ENCODE data around the gene RNF13.
"Not testable (repeated sequence)": the region's sequence is repeated elsewhere in the genome, so short reads cannot be mapped to it uniquely, and the experiment has no call there.

Gene RNF13

DNA sequence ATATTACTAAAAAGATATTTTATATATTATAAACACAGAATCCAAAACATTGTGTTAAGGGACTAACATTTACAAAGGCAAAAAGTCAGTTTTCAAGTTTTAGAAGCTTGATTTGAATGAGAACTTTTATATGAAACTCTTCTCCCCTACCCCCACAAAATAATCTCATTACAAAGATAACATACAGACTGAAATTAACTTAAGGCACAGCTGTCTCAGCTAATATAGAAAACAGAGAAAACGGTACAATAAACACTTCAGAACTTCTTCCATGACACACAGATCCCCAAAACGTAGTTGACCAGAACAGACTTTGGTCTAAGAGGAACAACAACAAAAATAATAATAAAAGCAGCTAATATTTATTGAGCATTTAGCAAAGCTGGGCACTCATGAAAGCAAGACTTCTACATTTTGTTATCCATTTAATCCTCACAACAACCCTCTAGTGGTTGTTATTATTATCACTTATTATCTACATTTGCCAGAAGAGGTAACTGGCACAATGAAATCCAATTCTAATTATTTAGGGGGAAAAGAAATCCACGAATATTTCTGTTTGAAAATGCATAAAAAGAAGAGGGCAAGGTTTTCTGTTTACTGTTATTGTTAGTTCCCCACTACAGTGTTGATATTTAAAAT lies 89.6 kb downstream of the RNF13 start:
- DNase-seq = no peak

DNA sequence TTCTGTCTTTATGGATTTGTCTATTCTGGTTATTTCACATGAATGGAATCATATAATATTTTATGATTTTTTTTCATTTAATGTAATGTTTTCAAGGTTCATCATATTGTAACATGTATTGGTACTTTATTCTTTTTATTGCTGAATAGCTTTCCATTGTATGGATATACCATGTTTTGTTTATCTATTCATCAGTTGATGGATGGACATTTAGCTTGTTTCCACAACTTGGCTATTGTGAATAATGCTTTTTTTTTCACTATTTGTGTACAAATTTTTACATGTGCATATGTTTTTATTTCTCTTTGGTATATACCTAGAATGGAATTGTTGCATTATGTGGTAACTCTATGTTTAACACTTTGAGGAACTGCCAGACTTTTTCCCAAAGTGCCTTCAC lies 93.0 kb downstream of the RNF13 start:
- DNase-seq = no peak

DNA sequence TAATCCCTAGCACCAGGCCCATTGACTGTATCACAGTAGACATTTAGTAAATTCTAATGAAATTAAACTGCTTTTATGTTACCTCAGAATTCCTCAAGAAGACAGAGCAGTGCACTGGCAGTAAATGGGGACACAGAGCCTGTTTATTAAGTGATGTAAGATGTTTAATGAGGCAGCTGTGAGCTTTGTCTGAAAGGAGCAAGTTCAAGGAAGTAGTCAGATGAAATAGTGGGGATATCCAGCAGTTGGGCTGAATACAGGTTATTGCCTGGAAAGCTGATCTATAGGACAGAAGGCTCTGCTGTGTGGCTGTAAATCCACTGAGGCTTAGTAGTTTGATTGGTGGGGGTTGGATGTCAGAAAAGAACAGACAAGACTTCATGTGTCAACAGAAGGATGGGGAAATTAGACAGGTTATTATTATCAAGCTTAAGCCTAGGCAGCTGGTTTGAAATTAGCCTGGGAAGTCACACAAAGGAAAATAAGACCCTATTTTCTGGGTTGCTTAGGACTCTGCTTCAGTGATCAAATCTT lies 95.5 kb downstream of the RNF13 start:
- DNase-seq = no peak

DNA sequence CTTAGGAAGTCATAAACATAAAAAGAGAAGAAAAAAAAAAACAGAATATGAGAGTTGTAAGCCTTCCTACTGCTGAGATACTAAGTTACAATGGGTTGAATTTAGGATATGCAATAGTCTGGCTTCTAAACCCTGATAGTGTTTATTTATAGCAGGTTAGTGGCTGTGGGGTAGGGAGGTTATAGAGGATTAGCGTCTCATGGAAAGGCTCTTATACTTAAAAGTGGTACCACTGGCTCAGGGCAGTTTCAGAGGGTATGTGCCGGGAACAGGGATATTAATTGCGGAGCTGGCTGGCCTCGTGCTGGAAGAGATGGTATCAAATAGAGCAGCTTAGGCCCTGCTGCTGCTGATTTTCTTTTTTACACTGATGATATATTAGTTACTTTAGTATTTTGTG lies 96.9 kb downstream of the RNF13 start:
- DNase-seq = no peak

DNA sequence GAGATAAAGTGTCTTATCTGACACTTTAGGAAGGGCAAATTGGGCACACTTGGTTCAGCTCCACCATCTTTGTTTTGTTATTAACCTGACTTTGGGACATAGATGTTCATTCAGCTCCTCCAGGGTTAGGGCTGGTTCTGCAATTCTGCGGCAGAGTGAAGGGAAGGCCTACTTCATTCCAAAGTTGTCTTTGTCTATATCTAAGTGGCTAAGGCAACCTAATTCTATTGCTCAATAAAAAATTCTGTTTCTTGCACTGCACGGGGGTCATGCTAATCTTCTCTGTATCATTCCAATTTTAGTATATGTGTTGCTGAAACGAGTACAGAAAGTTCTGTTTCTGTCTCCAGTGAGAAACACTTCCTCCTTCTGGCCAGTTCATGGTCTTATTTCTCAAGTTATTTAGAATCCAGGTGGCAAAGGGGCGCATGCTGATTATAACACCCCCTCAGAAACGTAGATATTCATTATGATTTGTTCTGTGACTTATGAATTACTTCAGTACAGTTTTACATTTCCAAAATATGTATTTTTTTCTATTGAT lies 104.2 kb downstream of the RNF13 start:
- DNase-seq = no peak

DNA sequence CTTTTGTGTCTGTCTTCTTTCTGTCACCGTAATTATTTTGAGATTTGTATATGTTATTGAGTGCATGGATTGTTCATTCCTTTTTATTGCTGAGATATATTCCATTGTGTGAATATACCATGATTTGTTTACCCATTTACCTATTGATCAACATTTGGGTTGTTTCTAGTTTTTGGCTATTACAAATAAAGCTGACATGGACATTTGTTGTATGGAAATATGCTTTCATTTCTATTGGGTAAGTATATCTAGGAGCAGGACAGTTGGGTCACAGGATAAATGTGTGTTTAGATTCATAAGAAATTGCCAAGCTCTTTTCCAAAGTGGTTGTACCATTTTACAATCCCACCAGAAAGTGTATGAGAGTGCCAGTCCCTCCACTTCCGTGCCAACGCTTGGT lies 106.5 kb downstream of the RNF13 start:
- DNase-seq = no peak

DNA sequence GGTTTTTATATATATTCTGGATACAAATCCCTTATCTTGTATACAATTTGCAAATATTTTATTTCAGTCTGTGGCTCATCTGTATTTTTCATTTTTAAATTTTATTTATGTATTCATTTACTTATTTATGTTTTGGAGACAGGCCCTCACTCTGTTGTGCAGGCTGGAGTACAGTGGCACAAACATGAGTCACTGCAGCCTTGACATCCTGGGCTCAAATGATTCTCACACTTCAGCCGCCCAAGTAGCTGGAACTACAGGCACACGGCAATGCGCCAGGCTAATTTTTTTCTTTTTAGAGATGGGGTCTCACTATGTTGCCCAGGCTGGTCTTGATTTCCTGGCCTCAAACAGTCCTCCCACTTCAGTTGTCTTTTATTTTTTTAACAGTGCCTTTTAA lies 107.1 kb downstream of the RNF13 start:
- DNase-seq = no peak

DNA sequence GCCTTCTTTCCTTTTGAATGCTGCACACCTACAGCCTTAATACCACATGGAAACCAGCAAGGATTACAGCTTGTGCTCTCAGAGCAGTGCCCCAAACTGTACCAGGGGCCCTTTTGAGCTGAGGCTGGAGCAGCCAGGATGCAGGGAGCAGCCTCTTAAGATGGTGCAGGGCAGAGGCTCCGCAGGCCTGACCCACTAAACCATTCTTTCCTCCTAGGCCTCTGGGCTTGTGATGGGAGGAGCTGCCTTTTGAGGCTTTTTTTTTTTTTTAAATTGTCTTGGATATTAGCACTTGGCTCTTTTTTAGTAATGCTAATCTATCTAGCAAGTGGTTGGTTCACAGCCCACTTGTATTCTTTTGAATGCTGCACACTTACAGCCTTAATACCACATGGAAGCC lies 120.0 kb downstream of the RNF13 start:
- no peak for DNase-seq

DNA sequence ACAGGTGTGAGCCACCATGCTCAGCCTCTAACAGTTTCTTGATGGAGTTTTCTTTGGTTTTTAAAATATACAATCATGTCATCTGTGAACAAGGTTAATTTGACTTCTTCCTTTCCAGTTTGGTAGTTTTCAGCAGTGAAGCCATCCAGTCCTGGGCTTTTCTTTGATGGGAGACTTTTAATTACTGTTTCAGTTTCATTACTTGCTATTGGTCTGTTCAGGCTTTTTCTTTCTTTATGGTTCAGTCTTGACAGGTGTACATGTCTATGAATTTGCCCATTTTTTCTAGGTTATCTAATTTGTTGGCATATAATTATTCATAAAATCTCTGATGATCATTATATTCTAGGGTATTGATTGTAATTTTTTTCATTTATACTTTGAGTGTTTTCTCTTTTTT lies 120.8 kb downstream of the RNF13 start:
- no peak for DNase-seq

DNA sequence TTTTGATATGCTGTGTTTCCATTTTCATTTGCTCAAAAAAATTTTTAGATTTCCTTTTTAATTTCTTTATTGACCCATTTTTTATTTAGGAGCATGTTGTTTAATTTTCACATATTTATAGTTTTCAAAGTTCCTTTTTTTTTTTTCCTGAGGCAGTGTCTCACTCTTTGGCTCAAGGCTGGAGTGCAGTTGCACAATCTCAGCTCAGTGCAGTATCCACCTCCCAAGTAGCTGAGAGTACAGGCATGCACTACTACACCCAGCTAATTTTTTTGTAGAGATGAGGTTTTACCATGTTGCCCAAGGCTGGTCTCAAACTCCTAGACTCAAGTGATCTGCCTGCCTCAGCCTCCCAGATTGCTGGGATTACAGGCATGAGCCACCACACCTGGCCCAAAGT lies 121.5 kb downstream of the RNF13 start:
- peak; percentile 24 for DNase-seq

DNA sequence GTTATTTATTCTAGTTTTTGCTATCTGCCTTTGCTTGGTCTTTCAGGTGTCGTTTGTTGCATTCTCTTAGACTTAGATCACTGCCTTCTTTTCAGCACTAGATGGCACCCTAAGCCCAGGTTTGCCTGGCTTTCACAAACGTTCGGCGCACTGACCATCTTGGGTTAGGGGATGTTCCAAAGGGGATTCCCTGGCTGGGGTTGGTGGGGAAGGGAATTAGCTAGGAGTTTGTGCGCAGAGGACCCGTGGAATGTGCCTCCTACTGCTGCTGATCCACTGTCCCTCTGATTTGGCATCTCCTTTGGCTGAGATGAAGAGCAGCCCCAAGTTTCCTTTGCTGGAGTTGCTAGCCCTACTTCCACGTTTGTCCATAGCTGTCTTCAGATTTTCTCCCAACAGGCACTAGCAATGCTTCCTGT lies 123.8 kb downstream of the RNF13 start:
- no peak for DNase-seq

DNA sequence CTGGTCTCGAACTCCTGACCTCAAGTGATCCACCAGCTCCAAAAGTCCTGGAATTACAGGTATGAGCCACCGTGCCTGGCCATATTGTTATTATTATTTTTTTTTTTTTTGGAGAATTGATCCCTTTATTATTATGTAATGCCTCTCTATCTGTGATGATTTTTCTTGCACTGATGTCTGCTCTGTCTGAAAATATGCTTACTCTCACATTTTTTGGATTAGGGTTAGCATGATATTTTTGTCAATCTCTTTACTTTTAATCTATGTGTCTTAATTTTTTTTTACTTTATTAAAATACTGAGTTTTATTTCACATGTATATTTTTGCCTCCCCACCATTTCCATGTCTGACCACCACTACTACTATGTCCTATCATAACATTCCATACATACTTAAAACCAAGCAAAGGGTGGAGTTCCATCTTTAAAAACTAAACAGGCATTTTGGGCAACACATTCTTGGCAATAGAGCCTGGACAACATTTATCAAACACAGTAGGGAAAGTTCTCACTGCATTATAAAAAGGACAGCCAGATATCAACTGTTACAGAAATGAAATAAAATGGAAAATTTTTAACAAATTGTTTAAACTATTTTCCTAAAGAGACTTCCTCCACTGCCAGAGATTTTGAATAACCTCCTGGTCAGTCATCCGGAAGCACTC lies 125.5 kb downstream of the RNF13 start:
- not testable (repeated sequence) for DNase-seq

DNA sequence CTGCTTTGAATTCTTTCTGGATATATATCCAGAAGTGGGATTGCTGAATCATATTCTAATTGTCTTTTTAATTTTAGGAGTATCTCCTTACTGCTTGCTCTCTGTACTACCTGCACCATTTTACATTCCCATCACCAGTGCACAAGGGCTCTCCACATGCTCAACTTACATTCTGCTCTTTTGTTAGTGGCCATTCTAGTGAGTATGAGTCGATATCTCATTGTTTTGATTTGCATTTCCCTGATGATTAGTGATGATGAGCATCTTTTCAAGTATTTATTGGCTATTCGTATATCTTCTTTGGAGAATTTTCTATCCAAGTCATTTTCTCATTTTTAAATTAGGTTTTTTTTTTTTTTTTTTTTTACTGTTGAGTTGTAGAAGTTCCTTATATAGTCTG lies 128.2 kb downstream of the RNF13 start:
- DNase-seq = no peak

DNA sequence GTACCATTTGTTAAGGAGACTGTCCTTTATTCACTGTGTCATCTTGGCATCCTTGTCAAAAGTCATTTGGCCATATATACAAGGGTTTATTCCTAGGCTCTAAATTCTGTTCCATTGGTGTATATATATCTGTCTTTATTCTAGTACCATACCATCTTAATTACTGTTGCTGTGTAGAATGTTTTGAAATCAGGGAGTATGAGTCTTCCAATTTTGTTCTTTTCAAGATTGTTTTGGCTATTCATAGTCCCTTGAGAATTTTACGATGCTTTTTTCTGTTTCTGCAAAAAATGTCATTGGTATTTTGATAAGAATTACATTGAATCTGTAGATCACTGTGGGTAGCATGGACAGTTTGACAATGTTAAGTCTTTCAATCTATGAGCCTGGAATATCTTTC lies 128.9 kb downstream of the RNF13 start:
- DNase-seq = no peak

DNA sequence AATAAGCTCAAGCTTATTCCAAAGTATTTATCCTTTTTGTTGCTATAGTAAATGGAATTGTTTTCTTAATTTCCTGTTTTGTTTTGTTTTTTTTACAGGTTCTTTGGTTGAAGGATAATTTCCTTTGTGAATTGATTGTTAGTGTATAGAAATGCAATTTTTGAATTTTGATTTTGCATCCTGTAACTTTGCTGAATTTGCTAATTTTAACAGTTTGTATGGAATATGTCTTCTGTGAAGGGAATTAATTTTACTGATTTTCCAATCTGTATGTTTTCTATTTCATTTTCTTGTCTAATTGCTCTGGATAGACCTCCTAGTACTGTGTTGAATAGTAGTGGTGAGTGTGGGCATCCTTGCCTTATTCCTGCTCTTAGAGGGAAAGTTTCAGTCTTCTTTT lies 129.4 kb downstream of the RNF13 start:
- DNase-seq = no peak

DNA sequence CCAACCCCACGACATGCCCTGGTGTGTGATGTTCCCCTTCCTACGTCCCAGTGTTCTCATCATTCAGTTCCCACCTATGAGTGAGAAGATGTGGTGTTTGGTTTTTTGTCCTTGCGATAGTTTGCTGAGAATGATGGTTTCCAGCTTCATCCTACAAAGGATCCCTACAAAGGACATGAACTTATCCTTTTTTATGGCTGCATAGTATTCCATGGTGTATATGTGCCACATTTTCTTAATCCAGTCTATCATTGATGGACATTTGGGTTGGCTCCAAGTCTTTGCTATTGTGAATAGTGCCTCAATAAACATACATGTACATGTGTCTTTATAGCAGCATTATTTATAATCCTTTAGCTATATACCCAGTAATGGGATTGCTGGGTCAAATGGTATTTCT lies 131.0 kb downstream of the RNF13 start:
- DNase-seq = not testable (repeated sequence)

DNA sequence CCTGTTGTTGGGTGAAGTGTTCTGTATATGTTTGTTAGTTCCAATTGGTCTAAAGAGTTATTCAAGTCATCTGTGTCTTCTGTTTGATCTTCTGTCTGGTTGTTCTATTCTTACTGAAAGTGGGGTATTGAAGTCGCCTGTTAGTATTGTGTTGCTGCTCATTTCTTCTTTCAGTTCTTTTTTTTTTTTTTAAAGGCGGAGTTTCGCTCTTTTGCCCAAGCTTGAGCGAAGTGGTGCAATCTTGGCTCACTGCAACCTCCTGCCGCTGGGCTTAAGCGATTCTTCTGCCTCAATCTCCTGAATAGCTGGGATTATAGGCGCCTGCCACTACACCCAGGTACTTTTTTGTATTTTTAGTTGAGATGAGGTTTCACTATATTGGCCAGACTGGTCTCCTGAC lies 134.2 kb downstream of the RNF13 start:
- no peak for DNase-seq

DNA sequence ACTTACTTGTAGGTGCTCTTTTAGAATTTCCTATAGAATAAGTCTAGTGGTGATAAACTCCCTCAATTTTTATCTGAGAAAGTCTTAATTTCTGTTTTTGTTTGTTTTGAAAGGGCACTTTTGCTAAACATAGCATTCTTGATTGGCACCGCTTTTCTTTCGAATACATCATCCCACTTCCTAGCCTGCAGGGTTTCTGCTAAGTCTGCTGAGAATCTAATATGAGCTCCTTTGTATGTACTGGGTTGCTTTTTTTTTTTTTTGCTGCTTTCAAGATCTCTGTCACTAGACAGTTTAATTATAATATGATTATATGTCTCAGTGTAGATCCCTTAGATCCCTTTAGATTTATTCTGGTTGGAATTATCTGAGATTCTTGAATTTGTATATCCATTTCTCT lies 136.2 kb downstream of the RNF13 start:
- no peak for DNase-seq

DNA sequence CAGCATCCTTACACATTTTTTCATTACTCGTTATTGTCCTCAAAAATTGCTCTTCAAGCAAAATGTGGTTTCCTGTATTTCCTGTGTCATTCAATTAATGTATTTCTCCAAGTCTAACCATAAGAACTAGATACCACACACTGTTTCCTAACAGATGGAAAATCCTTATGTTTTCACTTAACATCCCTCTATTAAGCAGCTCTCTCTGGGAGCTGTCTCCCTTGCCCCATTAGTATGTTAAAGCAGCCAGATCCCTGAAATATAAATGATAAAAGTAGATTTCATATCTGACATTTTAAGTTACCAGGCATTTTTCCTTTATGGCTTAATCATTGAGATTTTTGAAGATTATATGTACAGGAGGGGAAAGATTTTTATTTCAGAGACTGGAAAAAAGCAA lies 141.8 kb downstream of the RNF13 start:
- no peak for DNase-seq

DNA sequence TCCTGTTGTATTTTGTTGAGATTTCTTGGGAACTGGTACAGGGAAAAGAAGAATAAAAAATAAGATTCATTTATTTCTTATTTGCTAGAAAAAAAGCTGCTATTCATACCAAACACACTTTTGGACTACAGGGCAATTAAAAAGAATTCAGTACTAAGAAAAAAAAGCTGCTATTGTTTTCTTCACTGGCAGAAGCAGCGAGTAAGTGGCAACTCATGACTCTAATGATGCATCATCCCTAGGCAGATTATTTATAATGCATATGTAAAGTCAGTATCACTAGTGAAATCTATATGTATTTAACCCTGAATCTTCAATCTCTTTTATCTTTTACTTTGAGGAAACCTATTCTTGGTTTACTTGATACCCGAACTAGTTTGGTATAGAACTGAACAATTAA lies 142.4 kb downstream of the RNF13 start:
- DNase-seq = no peak

DNA sequence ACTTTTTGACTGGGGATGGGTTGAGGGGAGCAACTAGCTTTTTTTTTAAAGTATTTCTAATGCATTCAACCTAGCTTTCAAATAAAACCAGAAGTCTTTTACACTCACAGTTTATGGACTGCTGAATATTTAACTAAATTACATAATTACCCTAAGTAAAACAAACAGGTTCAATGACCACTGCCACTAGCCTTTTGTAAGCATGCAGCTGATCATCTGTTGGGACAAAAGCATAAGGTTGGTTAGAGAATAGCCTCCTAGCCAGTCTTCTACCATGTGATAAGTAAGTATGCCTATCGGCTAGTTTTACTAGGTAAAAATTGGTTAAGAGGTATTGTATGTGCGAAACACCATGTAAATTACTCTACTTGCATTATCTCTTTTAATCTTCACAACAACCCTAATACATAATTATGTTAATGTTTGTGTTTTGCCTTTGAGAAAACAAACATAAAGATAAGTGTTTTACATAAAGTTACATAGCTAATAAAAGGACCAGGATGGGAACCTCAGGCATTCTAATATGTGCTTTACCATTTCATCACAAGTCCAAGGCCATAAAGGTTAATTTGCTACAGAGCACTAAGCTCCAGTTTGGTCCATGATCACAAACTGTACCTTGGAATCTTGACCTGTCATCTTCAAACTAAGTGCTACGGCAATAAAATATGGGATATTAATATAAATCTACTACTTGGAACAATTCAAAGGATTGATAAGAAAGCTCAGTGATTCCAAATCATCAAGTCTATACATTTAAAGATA lies 144.5 kb downstream of the RNF13 start:
- DNase-seq = no peak

DNA sequence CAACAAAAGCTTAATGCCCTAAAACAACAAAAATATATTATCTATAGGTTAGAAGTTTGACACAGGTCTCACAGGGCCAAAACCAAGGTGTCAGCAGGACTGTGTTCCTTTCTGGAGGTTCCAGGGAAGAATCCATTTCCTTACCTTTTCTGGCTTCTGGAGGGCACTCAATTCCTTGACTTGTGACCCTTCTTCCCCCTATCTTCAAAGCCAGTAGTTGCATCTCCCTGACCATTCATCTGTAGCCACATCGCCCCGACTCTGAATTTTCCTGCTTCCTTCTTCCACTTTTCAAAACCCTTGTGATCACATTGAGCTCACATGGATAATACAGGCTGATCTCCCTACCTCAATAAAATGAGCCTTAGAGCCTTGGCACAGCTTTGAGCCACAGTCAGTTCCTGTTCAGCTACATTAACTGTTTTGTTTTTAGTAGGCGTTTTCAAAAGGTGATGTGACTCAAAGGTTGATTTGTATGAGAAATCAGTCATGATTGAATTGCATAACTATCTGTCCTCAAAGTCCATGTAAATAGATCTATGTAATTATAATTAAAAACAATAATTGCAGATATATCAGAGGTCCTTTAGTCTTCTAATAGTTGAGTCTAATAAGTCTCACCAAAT lies 145.3 kb downstream of the RNF13 start:
- DNase-seq = no peak

DNA sequence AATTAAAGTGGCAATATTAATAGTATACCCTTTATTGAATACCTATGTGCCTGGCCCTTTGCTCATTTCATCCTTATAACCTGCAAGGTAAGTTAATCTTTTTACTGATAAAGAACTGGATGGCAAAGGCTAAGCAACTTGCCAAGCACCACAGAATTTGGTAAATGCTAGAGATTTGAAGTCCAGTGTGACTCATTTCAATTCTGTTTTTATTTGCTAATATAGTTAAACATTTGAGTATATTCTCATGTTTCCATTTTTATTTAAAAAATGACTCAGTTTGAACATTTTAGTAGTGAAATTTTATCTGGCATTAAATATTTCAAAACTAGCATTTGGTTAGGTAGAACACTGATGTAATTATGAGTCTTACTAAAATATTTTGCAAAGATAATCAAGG lies 146.4 kb downstream of the RNF13 start:
- no peak for DNase-seq
